Dermis blood vessel endothelial cell (primary cell): ENCODE measurements around the gene SDK2. TPM values are rescaled to one million over a fixed set of nuclear protein-coding genes. Genes with fewer than 3 reads are reported as not detected.

Experiments
- DNase-seq: peaks from one replicate; pipeline ENCODE4 v3.0.0; 2010
- total RNA-seq: library from RNA; depleted of rRNA; stranded (reverse); fragments of >200 nt; gene quantifications from 2 replicates; pipeline ENCODE4 v1.2.3, GENCODE V29; 2014

SDK2 gene
- total RNA-seq, 1 donor from 2014 or later, result not detected

GRCh38 chr17:73528679-73529078, 115.6 kb downstream of the SDK2 start:
- no peak for DNase-seq

DNA sequence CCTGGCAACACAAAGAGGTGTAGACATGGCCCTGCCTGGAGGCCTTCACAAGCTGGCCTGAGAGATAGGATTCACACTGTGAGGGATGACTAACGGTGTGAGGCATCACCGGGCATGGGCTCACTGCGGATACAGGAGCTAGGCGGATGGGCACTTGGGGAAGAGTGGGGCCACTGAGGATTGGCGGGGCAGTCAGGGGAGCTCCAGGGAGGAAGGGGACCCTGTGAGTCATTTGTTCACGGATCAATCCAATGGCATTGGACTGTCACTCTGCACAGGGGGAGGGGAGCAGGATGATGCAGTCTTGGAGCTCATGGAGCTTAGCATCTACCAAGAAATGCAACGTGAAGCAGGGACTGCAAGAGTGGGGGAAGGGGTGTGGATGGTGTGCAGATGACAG, 117.3 kb downstream of the SDK2 start:
- no peak for DNase-seq

DNA sequence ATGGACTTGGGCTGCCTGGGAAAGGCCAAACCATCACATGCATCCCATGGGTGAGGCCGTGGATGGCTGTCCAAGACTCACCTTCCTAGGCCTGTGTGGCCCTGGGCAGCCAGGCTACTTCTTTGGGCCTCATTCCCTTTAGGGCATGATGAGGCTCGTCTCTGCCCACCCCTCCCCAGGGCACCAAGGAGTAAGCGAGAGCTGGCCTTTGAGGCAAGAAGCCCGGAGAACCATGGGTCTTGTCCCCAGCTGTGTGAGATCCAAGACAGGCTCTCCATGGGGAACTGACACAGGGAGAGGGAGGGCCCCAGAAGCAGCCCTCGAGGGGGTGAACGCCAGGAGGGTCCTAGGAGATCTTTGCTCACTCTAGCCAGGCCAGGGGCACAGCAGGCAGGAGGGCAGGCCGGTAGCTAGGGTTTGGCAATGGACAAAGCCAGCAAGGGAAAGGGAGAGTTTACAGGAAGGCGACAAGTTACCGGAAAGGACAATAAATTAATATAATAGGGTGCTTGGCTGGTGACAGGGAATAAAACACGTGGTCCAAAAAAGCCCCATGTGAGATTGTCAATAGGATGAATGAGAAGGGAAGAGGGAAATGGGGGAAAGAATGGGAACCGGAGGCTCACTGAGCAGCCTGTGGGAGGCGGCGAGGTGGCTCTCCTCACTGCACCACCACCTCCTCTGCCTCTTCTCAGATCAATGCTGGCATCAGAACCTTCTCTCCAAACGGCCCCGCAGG, 119.1 kb downstream of the SDK2 start:
- no peak for DNase-seq

GRCh38 chr17:73522696-73523095, 121.5 kb downstream of the SDK2 start:
- DNase-seq, result no peak

DNA sequence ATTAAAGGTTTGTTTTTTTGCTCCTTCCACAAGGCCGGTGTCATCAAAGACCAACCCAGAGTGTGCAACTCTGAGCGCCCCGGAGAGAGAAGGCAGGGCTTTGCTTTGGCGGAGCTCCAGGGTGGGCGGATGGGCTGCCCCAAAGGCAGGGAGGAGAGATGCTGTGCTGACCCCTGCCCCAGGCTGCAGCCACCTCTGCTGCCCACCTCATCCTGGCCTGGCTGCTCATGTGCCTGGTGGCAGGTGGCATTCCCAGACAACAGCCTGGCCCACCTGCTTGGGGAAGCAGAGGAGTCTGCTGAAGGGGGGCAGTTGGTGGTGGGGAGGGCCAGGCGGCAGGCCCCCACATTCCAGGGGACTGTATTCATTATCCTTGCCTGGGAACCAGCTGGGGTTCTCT, 122.1 kb downstream of the SDK2 start:
- no peak for DNase-seq

GRCh38 chr17:73521376-73521775, 122.9 kb downstream of the SDK2 start:
- no peak for DNase-seq

DNA sequence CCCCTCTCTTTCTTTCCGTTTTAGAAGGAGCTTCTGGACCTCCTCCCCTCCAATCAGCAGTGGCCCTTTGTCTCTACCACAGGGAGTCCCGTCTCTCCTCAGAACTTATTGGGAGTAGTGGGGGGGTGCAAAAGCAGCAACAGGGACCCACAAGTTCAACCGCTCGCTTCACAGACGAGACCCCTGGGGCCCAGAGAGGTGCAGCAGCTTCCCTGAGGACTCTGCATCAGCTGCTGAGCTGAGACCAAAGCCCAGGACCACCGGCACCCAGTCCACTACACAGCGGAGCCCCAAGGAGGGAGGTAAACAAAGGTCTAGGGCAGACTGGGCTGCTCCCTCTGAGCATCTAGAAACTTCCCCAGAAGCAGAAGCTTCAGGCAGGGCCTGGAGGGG, 123.9 kb downstream of the SDK2 start:
- DNase-seq, result no peak

DNA sequence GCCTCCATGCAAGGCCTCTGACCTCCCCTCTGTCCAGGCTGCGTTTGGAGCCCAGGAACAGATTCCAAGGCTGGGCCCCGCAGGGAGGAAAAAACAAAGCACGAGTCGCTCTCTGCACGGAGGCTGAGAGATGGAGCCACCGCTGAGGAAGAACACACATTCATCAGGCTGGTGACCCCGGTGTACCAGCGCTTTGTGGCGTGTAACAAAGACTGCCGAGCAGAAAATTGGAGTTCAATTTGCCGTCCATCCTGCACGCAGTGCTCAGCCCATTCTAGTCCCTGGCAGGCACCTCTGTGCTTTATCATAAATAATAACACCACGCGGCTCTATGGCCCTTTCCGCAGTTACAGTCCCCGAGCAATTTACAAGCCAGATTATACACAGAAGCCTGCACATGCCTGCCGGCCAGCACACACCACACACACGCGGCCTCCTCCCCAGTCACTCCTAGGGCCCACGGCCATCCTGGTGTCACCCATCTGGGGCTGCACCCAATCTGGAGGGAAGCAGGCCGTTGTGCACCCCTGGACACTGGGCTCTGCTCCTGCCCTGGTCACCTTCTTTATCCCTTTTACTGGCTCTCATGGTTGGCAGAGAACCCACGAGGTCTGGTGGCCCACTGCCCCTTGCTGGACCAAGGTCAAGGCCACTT, 124.4 kb downstream of the SDK2 start:
- DNase-seq, result no peak

- DNase-seq, result no peak
Measured at GRCh38 chr17:73519011-73519410, 125.2 kb downstream of the SDK2 start.

DNA sequence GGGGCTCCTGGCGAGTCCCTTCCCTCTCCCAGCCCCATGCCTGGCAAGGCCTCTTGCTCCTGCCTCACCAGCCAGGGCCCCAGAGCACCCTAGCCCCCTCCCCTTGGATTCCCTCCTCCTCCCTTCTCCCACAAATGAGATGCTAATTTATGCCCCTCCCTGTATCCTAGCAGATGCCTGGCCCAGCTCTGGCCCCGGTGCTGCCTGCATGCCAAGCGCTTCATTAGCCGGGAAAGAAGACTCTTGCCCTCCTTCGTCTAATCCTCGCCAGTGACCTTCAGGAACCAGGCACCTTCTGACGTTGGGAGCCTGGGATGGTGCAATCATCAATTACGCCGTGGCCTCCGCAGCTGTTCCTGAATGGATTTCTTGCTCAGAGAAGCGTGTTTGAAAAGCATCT, 127.8 kb downstream of the SDK2 start:
- DNase-seq, result no peak

DNA sequence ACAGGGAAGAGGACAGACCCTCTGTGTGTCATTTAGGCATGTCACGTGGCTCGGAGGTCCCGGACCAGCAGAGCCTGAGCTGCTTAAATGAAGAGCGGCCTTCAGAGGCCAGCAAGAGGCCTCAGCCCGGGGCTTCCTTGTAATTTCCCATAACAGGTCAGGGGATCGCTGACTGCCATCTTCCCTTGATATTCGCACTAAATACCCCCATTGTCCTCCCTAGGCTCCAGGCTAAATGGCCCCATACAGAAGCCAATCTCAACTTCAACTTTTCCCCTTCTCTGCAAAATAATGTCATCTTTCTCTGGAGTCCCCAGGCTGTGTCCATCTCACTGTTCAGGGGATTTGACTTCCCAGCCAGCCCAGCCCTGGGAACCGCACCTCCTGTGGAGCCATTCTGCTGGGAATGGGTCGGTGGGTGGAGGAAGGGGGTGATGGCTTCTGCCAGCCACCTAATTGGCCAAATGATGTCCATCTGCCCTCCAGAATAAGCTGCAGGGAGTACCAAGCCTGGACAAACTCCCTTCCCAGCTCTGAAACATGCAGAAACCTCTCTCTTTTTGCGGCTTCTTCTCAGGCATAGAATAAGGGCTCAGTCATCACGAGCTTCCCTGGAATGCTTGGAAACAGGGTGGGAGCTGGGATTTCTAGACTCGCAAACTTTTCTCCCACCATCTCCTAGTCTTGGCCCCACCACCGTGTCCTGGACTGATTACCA, 129.9 kb downstream of the SDK2 start:
- DNase-seq, result no peak

DNA sequence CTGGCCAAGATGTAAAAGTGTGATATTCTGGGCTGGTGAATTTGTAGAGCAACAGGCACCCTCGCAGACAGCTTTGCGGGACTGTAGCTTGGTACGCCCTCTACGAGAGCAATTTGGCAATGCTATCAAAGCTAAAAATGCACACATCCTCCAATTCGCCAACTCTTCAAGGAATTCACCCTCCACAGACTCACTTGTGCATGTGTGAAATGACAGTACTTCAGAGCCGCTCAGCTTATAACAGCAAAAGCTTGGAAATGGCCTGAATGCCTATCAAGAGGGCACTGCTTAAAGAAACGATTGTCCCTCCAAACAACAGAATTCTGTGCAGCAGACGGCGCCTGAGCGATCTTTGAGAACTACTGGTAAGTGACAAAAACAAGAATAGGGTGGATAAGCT, 130.8 kb downstream of the SDK2 start:
- no peak for DNase-seq

DNA sequence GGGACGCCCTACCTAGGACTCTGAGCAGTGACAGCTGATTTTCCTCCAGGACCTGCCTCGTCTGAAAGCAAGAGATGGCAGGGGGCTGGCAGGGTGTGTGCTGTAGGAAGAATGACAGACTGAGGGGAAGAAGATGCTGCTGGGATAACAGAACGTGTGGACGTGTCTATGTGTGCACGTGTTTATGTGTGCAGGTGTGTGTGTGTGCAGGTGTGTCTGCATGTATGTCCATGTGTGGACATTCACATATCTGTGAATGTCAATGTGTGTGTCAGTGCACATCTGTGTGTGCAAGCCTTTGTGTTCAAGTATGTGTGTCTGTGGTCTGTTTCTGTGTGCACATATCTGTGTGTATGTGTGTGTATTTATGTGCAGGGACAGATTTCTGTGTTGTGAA, 132.5 kb downstream of the SDK2 start:
- no peak for DNase-seq

DNA sequence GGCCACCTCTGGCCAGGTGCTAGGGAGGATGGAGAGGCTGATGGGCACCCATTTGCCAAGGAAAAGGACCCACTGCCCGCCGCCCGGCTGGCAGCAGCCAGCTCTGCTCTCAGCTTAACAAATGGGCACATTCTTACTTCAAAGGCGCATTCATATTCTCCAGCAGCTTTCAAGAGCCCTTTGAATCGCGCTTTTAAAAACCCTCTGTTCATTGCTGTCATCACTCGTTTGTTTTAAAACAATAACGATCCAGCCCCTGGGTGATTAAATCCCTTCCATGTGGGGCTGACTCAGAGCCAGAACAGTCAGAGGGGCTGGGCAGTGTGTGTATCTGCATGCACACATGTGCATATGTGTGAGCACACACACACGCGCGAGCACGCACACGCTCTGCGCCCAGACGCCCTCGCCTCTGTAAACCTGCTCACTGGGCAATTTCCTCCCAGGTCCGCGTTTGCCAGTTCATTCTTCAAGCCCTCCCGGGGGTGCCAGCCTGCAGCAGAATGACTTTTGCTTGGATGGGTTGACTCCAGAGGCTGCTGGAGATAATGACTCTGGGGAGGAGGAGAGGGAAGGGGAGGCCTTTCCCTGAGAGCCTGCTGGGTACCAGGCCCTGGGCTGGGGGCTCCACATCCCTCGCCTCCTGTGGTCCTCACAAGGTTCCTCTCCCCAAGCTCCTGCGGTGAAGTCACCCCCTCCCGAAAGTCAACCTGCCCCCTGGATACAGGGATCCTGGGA, 133.1 kb downstream of the SDK2 start:
- no peak for DNase-seq

GRCh38 chr17:73508931-73509605, 135.2 kb downstream of the SDK2 start:
- no peak for DNase-seq

GRCh38 chr17:73508057-73508930, 136.0 kb downstream of the SDK2 start:
- DNase-seq, result no peak

GRCh38 chr17:73506470-73507435, 137.5 kb downstream of the SDK2 start:
- DNase-seq, result no peak

- DNase-seq, result no peak
Measured at GRCh38 chr17:73503560-73503959, 140.7 kb downstream of the SDK2 start.

DNA sequence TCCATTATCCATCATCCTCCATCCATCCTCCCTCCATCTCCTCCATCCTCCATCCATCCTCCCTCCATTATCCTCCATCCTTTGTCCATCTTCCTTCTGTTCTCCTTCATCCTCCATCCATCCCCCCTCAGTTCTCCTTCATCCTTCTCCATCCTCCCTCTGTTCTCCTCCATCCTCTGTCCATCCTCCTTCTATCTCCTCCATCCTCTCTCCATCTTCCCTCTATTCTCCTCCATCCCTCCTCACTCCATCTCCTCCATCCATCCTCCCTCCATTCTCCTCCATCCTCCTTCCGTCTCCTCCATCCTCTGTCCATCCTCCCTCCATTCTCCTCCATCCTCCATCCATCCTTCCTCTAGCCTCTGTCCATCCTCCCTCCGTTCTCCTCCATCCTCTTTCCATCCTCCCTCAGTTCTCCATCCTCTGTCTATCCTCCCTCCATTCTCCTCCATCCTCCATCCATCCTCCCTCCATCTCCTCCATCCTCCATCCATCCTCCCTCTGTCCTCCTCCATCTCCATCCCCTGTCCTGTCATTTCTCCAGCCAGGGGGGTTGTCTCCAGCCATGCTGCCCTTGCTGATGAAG, 143.7 kb downstream of the SDK2 start:
- DNase-seq, result no peak
